GM10266 (cell line): ENCODE data around the gene STARD13.

Experiments used
- DNase-seq: peaks from one replicate; pipeline ENCODE4 v3.0.0; 2012; ENCODE audit errors: extremely low spot score
- TF ChIP-seq, protein P1 (sequence below): IDR thresholded peaks from 2 replicates; pipeline ENCODE4 v1.5.1; 2012; ENCODE audit warnings: mild to moderate bottlenecking, low read depth; ENCODE audit not compliant: control insufficient read depth, insufficient read depth; ENCODE audit errors: missing control alignments

STARD13 gene

GRCh38 chr13:33323801-33324510, 38.4 kb upstream of the STARD13 start:
- TF ChIP-seq, protein P1, sequence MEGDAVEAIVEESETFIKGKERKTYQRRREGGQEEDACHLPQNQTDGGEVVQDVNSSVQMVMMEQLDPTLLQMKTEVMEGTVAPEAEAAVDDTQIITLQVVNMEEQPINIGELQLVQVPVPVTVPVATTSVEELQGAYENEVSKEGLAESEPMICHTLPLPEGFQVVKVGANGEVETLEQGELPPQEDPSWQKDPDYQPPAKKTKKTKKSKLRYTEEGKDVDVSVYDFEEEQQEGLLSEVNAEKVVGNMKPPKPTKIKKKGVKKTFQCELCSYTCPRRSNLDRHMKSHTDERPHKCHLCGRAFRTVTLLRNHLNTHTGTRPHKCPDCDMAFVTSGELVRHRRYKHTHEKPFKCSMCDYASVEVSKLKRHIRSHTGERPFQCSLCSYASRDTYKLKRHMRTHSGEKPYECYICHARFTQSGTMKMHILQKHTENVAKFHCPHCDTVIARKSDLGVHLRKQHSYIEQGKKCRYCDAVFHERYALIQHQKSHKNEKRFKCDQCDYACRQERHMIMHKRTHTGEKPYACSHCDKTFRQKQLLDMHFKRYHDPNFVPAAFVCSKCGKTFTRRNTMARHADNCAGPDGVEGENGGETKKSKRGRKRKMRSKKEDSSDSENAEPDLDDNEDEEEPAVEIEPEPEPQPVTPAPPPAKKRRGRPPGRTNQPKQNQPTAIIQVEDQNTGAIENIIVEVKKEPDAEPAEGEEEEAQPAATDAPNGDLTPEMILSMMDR, result no peak
- no peak for DNase-seq

DNA sequence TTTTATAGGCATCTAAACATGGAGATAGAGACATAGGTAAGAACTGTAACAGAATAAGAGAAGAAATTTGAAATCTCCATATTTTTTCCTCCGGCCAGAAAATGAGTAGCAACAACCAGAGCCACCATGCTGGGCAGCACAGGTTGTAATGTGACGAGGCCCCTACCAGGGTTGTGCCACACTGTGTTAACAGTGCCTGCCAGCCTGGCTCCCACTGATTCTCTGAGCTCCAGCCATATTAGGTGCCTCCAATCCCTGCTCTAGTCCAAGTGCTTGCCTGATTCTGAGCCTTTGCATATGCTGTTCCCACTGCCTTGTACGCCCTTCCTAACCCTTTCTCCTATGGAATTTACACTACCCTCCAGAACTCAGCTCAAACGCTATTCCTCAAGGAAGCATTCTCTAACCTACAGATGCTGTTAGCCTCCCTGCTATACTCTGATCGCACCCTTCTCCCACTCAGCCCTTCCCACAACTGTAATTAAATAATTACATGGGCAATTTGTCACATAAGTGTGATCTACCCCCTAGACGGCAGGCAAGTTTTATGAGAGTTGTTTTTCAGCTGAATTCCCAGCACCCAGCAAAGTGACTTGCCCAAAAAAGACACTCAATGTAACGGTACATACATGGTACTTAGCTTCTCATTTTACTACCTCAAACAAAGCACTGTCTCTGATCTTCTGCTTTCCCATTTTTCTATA, 37.6 kb upstream of the STARD13 start:
- DNase-seq, result no peak
- TF ChIP-seq, protein P1, result no peak

GRCh38 chr13:33322543-33322809, 36.9 kb upstream of the STARD13 start:
- TF ChIP-seq, protein P1, result no peak
- no peak for DNase-seq

DNA sequence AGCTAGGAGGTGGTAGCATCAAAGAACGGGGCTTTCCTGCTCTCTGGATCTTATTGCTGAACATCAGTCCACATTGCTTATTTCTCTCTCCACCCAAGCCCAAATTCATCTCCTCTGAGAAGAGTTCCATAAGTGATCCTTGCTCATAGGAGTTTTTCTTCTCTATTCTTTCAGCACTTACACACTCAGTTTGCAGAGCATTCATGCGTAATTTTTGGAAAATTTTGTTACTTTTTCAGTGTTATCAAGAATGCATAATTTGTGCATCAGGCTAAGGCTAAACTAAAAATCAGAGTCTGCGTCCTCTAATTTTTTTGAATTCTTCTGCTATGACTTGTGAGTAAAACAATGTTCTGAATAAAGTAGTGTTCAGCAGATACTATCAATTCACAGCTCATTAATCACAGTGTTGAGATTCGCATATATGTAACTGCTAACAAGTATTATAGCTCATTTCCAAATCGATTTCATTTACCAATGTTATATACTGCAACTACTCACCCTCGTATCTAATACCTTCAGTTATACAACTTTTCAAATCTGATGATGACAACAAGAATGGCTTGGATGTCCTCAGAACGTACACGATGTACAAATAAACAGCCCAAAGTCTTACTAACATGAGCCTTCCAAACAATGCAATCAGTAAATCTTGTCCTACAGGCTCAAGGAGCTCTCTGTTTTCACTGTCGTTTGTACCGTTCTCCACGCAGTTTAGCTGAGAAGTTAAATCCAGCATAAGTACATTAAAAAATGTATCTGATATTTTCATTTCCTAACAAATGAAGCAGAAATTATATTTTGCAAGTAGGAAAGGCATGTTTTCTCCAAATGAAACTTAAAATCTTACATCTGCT, 36.4 kb upstream of the STARD13 start:
- TF ChIP-seq, protein P1, result no peak
- DNase-seq, result no peak

DNA sequence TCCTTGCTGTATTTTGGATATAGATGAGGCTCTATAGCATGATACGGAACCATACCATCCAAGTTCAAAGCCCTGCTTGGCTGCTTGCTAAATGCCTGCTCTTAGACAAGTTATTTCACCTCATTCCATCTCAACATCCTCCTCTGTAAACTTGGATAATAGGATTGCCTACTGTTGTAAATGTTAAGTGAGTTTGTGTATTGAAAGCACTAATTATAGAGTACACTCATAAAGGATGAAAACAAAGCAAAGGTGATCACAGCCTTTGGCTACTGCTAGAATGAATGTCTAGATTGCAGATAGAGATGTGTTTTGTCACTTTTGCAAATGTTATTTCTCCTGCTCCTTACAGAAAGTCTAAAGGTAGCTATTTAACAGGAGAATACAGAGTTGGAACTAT, 34.3 kb upstream of the STARD13 start:
- TF ChIP-seq, protein P1, result no peak
- no peak for DNase-seq

- DNase-seq, result no peak
- TF ChIP-seq, protein P1, result no peak
Observed at GRCh38 chr13:33318744-33319143, 33.2 kb upstream of the STARD13 start.
